PC-9 (cell line): Measurements from ENCODE around the gene S100A4.

ENCODE experiments used
- EZH2 ChIP-seq: fragments of 200-600 bp; sonication (generic); IDR thresholded peaks from 2 replicates; pipeline ENCODE4 v1.8.0; 2017; ENCODE audit warnings: antibody characterized with exemption, low read depth
- TF ChIP-seq, protein P1 (sequence below): fragments of 200-600 bp; sonication (generic); conservative IDR thresholded peaks from 2 replicates; pipeline ENCODE4 v1.6.1; 2017; ENCODE audit warnings: mixed run types, antibody characterized with exemption, mild to moderate bottlenecking, moderate library complexity

DNA sequence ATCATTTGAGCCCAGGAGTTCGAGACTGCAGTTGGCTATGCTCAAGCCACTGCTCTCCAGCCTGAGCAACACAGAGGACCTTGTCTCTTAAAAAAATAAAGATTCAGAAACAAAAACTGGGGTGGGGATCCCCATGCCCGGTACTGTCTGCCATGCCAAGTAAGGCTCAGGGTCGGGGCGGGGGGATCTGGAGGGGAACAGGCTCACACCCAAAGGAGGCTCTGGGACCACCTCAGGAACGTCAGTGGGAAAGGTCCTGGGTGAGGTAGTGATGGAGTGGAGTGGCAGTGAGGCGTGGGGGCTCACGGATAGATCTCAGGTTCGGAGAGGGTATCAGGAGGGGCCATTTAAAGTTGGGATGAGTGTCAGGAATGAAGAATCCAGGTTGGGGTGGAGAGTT, 765 bp upstream of the S100A4 start:
- TF ChIP-seq, protein P1, sequence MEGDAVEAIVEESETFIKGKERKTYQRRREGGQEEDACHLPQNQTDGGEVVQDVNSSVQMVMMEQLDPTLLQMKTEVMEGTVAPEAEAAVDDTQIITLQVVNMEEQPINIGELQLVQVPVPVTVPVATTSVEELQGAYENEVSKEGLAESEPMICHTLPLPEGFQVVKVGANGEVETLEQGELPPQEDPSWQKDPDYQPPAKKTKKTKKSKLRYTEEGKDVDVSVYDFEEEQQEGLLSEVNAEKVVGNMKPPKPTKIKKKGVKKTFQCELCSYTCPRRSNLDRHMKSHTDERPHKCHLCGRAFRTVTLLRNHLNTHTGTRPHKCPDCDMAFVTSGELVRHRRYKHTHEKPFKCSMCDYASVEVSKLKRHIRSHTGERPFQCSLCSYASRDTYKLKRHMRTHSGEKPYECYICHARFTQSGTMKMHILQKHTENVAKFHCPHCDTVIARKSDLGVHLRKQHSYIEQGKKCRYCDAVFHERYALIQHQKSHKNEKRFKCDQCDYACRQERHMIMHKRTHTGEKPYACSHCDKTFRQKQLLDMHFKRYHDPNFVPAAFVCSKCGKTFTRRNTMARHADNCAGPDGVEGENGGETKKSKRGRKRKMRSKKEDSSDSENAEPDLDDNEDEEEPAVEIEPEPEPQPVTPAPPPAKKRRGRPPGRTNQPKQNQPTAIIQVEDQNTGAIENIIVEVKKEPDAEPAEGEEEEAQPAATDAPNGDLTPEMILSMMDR = no peak
- TF ChIP-seq EZH2 = no peak
